SU-DHL-6 (cell line): ENCODE results near the gene SYCP3.

Experiments
- H2AFZ ChIP-seq: fragments of 200-600 bp; sonication (generic); 2 replicates; pipeline ENCODE4 v1.6.1; 2014; ENCODE audit warnings: low read depth, mild to moderate bottlenecking, moderate library complexity, mixed read lengths, antibody characterized with exemption, low read length; ENCODE audit not compliant: severe bottlenecking
- H3F3A ChIP-seq: fragments of 200-600 bp; shearing (Covaris generic); 2 replicates; pipeline ENCODE4 v1.6.0; 2016; ENCODE audit warnings: antibody characterized with exemption, mild to moderate bottlenecking; ENCODE audit not compliant: insufficient read depth
- H3K27ac ChIP-seq: fragments of 200-600 bp; sonication (generic); 2 replicates; pipeline ENCODE4 v1.5.1; 2016; ENCODE audit warnings: low read depth, mild to moderate bottlenecking, low read length, moderate library complexity, mixed read lengths
- H3K27me3 ChIP-seq: fragments of 200-600 bp; sonication (generic), shearing (Covaris generic); 2 replicates; pipeline ENCODE4 v1.6.0; 2014; ENCODE audit warnings: mild to moderate bottlenecking, low read length
- H3K36me3 ChIP-seq: fragments of 200-600 bp; sonication (generic); 2 replicates; pipeline ENCODE4 v1.6.1; 2014; ENCODE audit warnings: mild to moderate bottlenecking, low read length, mixed read lengths
- H3K4me2 ChIP-seq: fragments of 300-600, 200-600 bp; shearing (Covaris generic), sonication (generic); 2 replicates; pipeline ENCODE4 v1.6.0; 2014; ENCODE audit warnings: low read length, low read depth, mild to moderate bottlenecking; ENCODE audit not compliant: poor library complexity, severe bottlenecking
- H3K4me3 ChIP-seq: fragments of 200-600 bp; sonication (generic); 2 replicates; pipeline ENCODE4 v1.5.1; 2014; ENCODE audit warnings: antibody characterized with exemption, low read length, mild to moderate bottlenecking, mixed read lengths; ENCODE audit not compliant: insufficient read depth, poor library complexity, severe bottlenecking
- H3K79me2 ChIP-seq: fragments of 200-600 bp; sonication (generic); 2 replicates; pipeline ENCODE4 v1.6.1; 2014; ENCODE audit warnings: mild to moderate bottlenecking, low read length, moderate library complexity; ENCODE audit not compliant: insufficient read depth
- H3K9ac ChIP-seq: fragments of 200-600 bp; sonication (generic); 2 replicates; pipeline ENCODE4 v1.7.0; 2014; ENCODE audit warnings: mild to moderate bottlenecking, low read length
- H3K9me2 ChIP-seq: fragments of 200-600 bp; sonication (generic); replicated peaks from 2 replicates; pipeline ENCODE4 v1.6.1; 2014; ENCODE audit warnings: low read length; ENCODE audit not compliant: insufficient read depth
- H3K9me3 ChIP-seq: fragments of 200-600 bp; sonication (generic); 2 replicates; pipeline ENCODE4 v1.6.1; 2014; ENCODE audit warnings: low read length, mixed read lengths; ENCODE audit not compliant: insufficient read depth
- H4K20me1 ChIP-seq: fragments of 200-600 bp; sonication (generic); 2 replicates; pipeline ENCODE4 v1.6.1; 2014; ENCODE audit warnings: low read depth, mild to moderate bottlenecking, antibody characterized with exemption, low read length, moderate library complexity, mixed read lengths
- CTCF ChIP-seq: fragments of 200-600 bp; sonication (generic); IDR thresholded peaks from one replicate; pipeline ENCODE4 v1.5.1; 2017; ENCODE audit warnings: antibody characterized with exemption, mild to moderate bottlenecking, low read length, moderate library complexity; ENCODE audit not compliant: insufficient read depth, poor library complexity, severe bottlenecking
- EZH2phosphoT487 ChIP-seq: fragments of 200-600 bp; sonication (generic), shearing (Covaris generic); conservative IDR thresholded peaks from 2 replicates; pipeline ENCODE4 v1.6.1; 2018; ENCODE audit warnings: mild to moderate bottlenecking, antibody characterized with exemption, low read length, moderate library complexity, mixed read lengths

Gene SYCP3

DNA sequence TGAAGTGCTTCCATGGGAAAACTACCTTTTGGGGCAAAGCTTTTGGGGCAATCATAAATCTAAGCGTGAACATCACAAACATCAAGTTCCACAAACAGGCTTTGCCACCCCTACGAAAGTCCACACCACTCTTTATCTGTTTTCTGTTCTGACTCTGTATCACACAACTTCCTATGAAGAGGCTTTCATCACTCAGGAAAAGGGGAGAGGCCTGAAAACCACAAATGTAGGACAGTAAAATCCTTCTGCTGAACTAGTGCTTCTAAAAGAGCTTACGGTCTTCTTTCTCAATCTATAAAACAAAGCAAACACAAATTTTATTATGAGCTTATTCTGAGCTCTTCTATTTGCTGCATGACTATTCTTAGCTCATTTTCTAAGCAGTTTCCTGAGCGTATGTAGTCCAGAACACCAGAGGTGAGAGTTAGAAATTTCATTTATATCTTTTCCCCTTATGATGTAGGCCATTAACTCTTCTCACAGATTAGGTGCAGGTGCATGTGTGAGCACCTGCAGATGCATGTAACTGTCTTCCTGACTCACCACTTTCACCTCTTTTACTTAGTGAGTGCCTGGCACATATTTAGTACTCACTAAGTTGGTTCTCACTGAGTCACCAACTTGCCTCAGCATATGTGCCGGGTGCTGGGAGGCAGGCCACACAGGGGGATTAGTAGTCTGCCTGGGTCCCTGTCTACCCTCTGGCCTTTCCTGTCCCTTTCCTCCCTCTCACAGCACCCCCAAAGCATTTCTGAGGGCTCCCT, 32.9 kb upstream of the SYCP3 start:
- Histone ChIP-seq H3K9me3 (no peaks in the 10 kb centered on the region), H3K9ac (peak overlapping the region; percentile 5; the same call in 1 of the 2 replicates), H3K27me3 (no peaks in the 10 kb centered on the region), H2AFZ (no peak overlapping the region), H3K27ac (peak overlapping the region; percentile 80), H4K20me1 (no peaks in the 10 kb centered on the region), H3K4me3 (no peak overlapping the region), H3F3A (peaks cover 19% of the 10 kb centered on the region), H3K9me2 (no peaks in the 10 kb centered on the region), H3K4me2 (peak overlapping the region; percentile 42), H3K36me3 (no peaks in the 10 kb centered on the region), H3K79me2 (no peaks in the 10 kb centered on the region)
- TF ChIP-seq CTCF: no peak
- TF ChIP-seq EZH2phosphoT487: no peak

DNA sequence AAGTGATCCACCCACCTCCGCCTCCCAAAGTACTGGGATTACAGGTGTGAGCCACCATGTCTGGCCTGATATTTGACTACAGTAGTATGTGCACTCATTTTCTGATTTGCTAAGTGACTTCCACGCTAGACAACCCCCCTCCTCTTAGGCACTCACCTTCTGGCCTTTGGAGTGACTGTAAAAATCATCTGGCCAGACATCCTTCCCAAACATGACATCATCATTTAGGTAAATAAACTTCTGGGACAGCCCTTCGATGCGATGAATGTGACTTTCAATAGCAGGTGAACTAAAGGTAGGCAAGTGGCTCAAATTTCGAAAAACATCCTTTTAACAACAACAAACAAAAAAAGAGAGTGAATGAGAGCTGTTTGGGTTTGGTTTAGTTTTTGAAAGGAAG, 30.6 kb upstream of the SYCP3 start:
- Histone ChIP-seq H3K27me3 (no peaks in the 10 kb centered on the region), H4K20me1 (no peaks in the 10 kb centered on the region), H3F3A (peaks cover 19% of the 10 kb centered on the region), H2AFZ (no peak overlapping the region), H3K36me3 (no peaks in the 10 kb centered on the region), H3K9ac (no peak overlapping the region), H3K79me2 (no peaks in the 10 kb centered on the region), H3K4me2 (no peak overlapping the region), H3K27ac (no peak overlapping the region), H3K9me2 (no peaks in the 10 kb centered on the region), H3K4me3 (no peak overlapping the region), H3K9me3 (no peaks in the 10 kb centered on the region)
- TF ChIP-seq CTCF (no peak), EZH2phosphoT487 (no peak)

DNA sequence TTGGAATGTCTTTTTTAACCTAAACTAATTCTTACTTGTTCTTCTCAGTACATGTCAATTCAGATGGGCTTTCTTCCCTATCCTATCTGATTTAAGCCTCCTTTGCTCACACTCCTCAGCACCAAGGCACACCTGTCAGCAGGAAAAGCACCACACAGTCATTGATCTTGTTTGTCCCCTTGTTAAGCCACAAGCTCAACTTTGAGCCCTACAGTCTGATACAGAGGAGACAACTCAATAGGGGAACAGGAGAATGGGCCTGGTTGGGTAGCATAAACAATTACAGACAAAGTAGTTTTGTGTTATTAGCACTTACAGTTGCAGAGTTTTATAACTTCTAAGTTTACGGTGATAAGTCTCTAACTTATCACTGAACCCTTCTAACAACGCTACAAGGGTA, 29.5 kb upstream of the SYCP3 start:
- Histone ChIP-seq H3K9me2 (no peaks in the 10 kb centered on the region), H3K79me2 (no peaks in the 10 kb centered on the region), H3K27ac (no peak overlapping the region), H3K4me2 (no peak overlapping the region), H3K4me3 (no peak overlapping the region), H4K20me1 (no peaks in the 10 kb centered on the region), H3K36me3 (0 out of 2 replicates have a peak, but pooled peaks cover 3% of the 10 kb centered on the region), H3K9ac (no peak overlapping the region), H2AFZ (no peak overlapping the region), H3K27me3 (no peaks in the 10 kb centered on the region), H3F3A (peaks cover 19% of the 10 kb centered on the region), H3K9me3 (no peaks in the 10 kb centered on the region)
- TF ChIP-seq CTCF (no peak), EZH2phosphoT487 (no peak)
